Measurements from ENCODE around the gene EML4.

- TF ChIP-seq CTCF (IDR thresholded peaks at IDR 0.05): no peak
- no peak for TF ChIP-seq POLR2A (IDR thresholded peaks at IDR 0.05; ENCODE audit: low read depth)
Measured at GRCh38 chr2:42124011-42124785, 45.0 kb upstream of the EML4 start.
